ENCODE results near the gene OAF. TPM values are rescaled to one million over a fixed set of nuclear protein-coding genes. Genes with fewer than 3 reads are reported as not detected.

OAF gene
- total and polyA plus RNA-seq, 2 of the 8 experiments (the other 6 are each of a cell fraction or from before 2014, with no cell fraction given), result 1.3 to 1.5 TPM

DNA sequence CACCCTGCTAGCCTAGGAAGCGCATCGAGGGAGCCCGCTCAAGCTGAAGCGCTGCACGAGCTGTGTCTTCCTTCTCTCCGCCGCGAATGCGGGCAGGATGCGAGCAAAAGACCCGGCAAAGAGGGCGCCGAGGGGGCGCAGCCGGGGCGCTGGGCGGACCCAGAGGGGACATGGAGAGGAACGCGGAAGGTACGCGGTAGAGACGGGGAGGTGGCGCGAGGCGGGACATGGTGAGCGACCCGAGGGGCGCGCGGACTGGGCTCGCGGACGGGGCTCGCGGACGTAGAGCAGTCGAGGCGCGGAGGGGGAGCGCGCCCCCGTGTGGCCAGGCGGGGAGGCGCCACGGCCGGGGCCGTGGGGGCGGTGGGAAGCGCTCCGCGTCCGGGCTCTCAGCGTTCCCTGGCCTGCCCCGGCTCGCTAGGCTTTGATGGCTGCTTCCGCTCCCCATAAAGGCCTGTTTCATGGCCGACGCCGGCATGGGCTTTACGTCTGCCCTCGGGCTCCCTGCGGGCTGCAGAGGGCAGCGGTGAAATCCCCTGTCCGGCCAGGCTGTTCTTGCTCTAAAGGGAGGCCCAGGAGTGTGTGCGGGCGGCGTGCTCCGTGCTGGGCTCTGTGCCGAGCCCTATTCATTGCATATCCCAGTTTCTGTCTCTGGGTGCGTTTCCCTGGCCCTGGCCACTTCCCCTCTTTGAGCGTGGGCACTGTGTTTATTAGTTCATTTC, 41.7 kb upstream of the OAF start:
- peak overlapping the region; percentile 94 for H4K8ac ChIP-seq (ENCODE audit: extremely low read depth, insufficient read depth, low read length)
- H3K14ac ChIP-seq (ENCODE audit: insufficient read length), result no peak overlapping the region
- peak overlapping the region; percentile 68 for H3K18ac ChIP-seq (ENCODE audit: extremely low read depth, low read length)
- H2BK120ac ChIP-seq (replicated peaks; ENCODE audit: low read depth, low read length), result no peak overlapping the region
- FAIRE-seq (no peak), DNase-seq (ENCODE audit: low read depth in 1 of 2, low spot score in 2 of 2) (peak; percentile 34 to 96)
- peaks cover 0 to 15% (median 3%) of the 10 kb centered on the region in 4 experiments; a peak in 5 of 7 replicates for H3K4me1 ChIP-seq (replicated peaks in 1 of 4; ENCODE audit: control insufficient read depth in 3 of 4, insufficient read depth in 4 of 4, low read length in 3 of 4)
- peak overlapping the region; percentile 35; the same call in 1 of the 2 replicates for H2BK12ac ChIP-seq (ENCODE audit: low read depth, low read length)
- H2BK5ac ChIP-seq (ENCODE audit: low read depth, low read length), result no peak overlapping the region
- H4K20me1 ChIP-seq (replicated peaks in 1 of 2; ENCODE audit: control insufficient read depth in 1 of 2, insufficient read depth in 2 of 2, low read length in 2 of 2), result peaks cover 0 to 3% of the 10 kb centered on the region in 2 experiments
- no peak overlapping the region for H4K91ac ChIP-seq (replicated peaks; ENCODE audit: insufficient read length, low read length)
- no peak overlapping the region for H2BK20ac ChIP-seq (ENCODE audit: low read length)
- peak overlapping the region; percentile 79 for H3K4ac ChIP-seq (replicated peaks; ENCODE audit: insufficient read length, low read depth, low read length)
- peak overlapping the region; percentile 76; the same call in 1 of the 2 replicates for H2AFZ ChIP-seq (ENCODE audit: low read length)
- no peak overlapping the region for H2AK5ac ChIP-seq (ENCODE audit: low read depth, low read length)
- H3K23ac ChIP-seq (ENCODE audit: insufficient read length), result no peak overlapping the region
- no peaks in the 10 kb centered on the region for H3K9me3 ChIP-seq (ENCODE audit: insufficient read depth in 2 of 2, low read depth in 1 of 2, low read length in 1 of 2)
- H3K79me1 ChIP-seq (ENCODE audit: low read depth, low read length), result no peaks in the 10 kb centered on the region
- peaks cover 27 to 77% (median 54%) of the 10 kb centered on the region in 4 experiments for H3K27me3 ChIP-seq (replicated peaks in 1 of 4; ENCODE audit: control insufficient read depth in 3 of 4, extremely low read depth in 1 of 4, insufficient read depth in 3 of 4, low read length in 3 of 4)
- 5% methylated on average over 32 of the region's 71 CpGs; no CpG with 5 or more reads in 1 of the 2 experiments for WGBS, 2 experiments (ENCODE audit: extremely low coverage in 1 of 2, insufficient coverage in 1 of 2, insufficient read length in 1 of 2, insufficient replicate concordance in 2 of 2, low coverage in 1 of 2, low lambda C conversion rate in 2 of 2, missing lambda C conversion rate in 1 of 2)
- H2BK15ac ChIP-seq (ENCODE audit: low read length), result 0 out of 2 replicates have a peak overlapping the region, but pooled peaks have one; percentile 81
- H3K4me3 ChIP-seq (ENCODE audit: extremely low read depth in 1 of 4, insufficient read depth in 2 of 4, low read depth in 3 of 4, low read length in 4 of 4), result peak overlapping the region; percentile 32 to 67 (median 48)
- POLR2A ChIA-PET (ENCODE audit: partially characterized antibody), result interaction anchor here (0.6 to 1.1 kb wide), 3 partner anchors 8 to 61 kb away, joined by 3 to 6 read pairs (median 3); no protein-coding TSS in a partner anchor
- CTCF ChIA-PET (ENCODE audit: partially characterized antibody), result interaction anchor here (0.6 to 10.5 kb wide), 44 partner anchors 8 to 562 kb away, joined by 3 to 394 read pairs (median 4); partner anchors contain the start of genes OAF and POU2F3
- H4K5ac ChIP-seq (ENCODE audit: insufficient read length, low read depth, low read length), result peak overlapping the region; percentile 31
- H3K23me2 ChIP-seq (ENCODE audit: low read depth, low read length), result peaks cover 5% of the 10 kb centered on the region; the same call in 1 of the 2 replicates
- peak overlapping the region; percentile 52 to 95 for H3K4me2 ChIP-seq (ENCODE audit: insufficient read depth in 1 of 2, low read depth in 2 of 2, low read length in 2 of 2)
- H3K79me2 ChIP-seq (ENCODE audit: control insufficient read depth in 1 of 2, insufficient read depth in 2 of 2, low read length in 2 of 2), result no peaks in the 10 kb centered on the region
- H3K56ac ChIP-seq (replicated peaks; ENCODE audit: insufficient read length, low read depth, low read length), result peak overlapping the region; percentile 19
- H3K27ac ChIP-seq (ENCODE audit: low read depth, low read length), result no peak overlapping the region
- H3K9ac ChIP-seq (replicated peaks in 1 of 4; ENCODE audit: extremely low read depth in 1 of 4, low read depth in 3 of 4, low read length in 3 of 4), result peak overlapping the region in 1 of 4 experiments; percentile 9; a peak in 2 of 7 replicates
- no peaks in the 10 kb centered on the region for H3K36me3 ChIP-seq (ENCODE audit: control insufficient read depth in 2 of 4, insufficient read depth in 4 of 4, low read length in 3 of 4)
- TF ChIP-seq, protein P1, sequence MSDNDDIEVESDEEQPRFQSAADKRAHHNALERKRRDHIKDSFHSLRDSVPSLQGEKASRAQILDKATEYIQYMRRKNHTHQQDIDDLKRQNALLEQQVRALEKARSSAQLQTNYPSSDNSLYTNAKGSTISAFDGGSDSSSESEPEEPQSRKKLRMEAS (IDR thresholded peaks at IDR 0.05), result peak; percentile 67
- TF ChIP-seq EGR1 (IDR thresholded peaks at IDR 0.05; ENCODE audit: borderline replicate concordance, low read depth, low read length) (peak; percentile 73; the same call in 1 of the 2 replicates), RNF2 (IDR thresholded peaks at IDR 0.05; ENCODE audit: borderline replicate concordance, low read depth, low read length, missing control alignments, poor library complexity, severe bottlenecking) (no peak), CREB1 (IDR thresholded peaks at IDR 0.05) (peak; percentile 58), KDM4A (IDR thresholded peaks at IDR 0.05; ENCODE audit: low read depth, low read length, severe bottlenecking) (peak; percentile 97), HDAC2 (IDR thresholded peaks at IDR 0.05; ENCODE audit: borderline replicate concordance in 1 of 2, low read depth in 2 of 2, low read length in 2 of 2) (0 out of 4 replicates have a peak, but pooled peaks of 1 of the 2 experiments have one; percentile 25), TAF1 (IDR thresholded peaks at IDR 0.05; ENCODE audit: low read depth, low read length) (no peak), TAF7 (optimal IDR thresholded peaks at IDR 0.05; ENCODE audit: borderline replicate concordance, low read depth, low read length) (no peak), E2F6 (IDR thresholded peaks at IDR 0.05) (peak; percentile 77)

Data from H1 (cell line).